ENCODE data around the gene GPR87. TPM values are rescaled to one million over a fixed set of nuclear protein-coding genes. Genes with fewer than 3 reads are reported as not detected.

GPR87 gene
- total RNA-seq, 1 donor from 2014 or later = not detected

DNA sequence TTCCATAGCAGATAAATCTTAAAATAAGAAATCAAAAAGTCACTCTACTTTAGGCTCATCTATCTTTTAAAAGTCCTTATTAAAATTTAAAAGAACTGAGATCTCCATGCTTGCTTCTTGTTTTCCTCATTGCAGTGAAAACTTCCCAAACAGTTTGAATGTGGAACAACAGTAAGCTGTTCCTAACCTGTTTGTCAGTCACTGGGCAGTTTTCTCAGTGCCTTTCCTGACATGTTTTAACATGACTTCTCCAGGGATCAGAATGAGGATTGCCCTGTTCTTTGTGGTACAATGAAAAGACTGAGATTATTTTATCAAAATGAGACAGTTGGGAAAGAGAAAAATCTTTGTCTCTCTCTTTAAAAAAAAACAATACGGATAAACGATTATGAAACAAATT lies 774 bp downstream of the GPR87 start:
- Histone ChIP-seq H3K36me3 (no peaks in the 10 kb centered on the region), H3K4me1 (no peaks in the 10 kb centered on the region), H3K27me3 (no peaks in the 10 kb centered on the region), H3K27ac (no peak overlapping the region), H3K9me3 (no peaks in the 10 kb centered on the region), H3K4me3 (no peak overlapping the region)
- intact Hi-C loops (cut with DNase I) = no loop called here
- TF ChIP-seq, protein P1, sequence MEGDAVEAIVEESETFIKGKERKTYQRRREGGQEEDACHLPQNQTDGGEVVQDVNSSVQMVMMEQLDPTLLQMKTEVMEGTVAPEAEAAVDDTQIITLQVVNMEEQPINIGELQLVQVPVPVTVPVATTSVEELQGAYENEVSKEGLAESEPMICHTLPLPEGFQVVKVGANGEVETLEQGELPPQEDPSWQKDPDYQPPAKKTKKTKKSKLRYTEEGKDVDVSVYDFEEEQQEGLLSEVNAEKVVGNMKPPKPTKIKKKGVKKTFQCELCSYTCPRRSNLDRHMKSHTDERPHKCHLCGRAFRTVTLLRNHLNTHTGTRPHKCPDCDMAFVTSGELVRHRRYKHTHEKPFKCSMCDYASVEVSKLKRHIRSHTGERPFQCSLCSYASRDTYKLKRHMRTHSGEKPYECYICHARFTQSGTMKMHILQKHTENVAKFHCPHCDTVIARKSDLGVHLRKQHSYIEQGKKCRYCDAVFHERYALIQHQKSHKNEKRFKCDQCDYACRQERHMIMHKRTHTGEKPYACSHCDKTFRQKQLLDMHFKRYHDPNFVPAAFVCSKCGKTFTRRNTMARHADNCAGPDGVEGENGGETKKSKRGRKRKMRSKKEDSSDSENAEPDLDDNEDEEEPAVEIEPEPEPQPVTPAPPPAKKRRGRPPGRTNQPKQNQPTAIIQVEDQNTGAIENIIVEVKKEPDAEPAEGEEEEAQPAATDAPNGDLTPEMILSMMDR (IDR thresholded peaks at IDR 0.05) = no peak
- no peak for DNase-seq (ENCODE audit: low spot score in 2 of 2)

DNA sequence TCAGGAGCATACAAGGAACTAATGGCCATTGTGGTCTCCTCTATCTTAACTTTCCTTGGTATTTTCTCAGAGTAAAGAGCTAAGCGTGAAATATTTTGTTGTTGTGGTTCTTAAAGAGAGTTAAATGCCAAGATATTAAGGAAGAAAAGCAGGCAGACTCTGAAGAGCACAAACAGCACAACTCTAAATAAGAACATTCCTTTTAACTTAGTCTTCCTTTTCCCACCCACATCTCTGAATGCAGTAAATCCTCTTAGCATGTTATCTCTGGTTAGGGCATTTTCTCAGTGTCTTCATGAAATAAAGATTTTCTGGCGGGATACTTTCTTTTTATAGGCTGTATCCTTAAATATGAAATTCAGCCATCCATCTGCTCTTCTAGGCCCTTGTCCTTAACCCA lies 1.5 kb downstream of the GPR87 start:
- no peak for DNase-seq (ENCODE audit: low spot score in 2 of 2)

DNA sequence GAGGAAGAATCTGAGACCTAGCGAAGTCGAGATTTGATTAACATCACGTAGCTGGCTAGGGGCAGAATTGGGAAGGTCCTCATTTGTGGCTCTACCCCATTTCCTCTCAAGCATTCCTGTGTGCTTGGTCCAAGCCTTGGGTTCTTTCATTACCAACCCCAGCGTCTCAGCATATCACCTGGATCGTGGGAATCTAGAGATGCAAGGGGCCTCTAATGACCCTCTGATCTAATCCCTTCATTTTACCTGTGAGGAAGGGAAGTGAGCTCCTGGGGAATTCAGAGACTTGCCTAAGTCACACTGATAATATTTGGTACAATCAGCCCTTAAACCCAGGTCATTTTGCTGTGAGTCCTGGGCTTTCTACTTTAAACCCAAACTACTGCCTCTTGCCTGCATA lies 2.0 kb downstream of the GPR87 start:
- Histone ChIP-seq H3K36me3 (no peaks in the 10 kb centered on the region), H3K4me1 (no peaks in the 10 kb centered on the region), H3K27me3 (no peaks in the 10 kb centered on the region), H3K9me3 (no peaks in the 10 kb centered on the region), H3K4me3 (no peak overlapping the region), H3K27ac (no peak overlapping the region)
- TF ChIP-seq, protein P1 (IDR thresholded peaks at IDR 0.05) = no peak
- no peak for DNase-seq (ENCODE audit: low spot score in 2 of 2)
- intact Hi-C loops (cut with DNase I) = no loop called here

More for the DNA sequence above, 1.5 kb downstream of the GPR87 start:
- Histone ChIP-seq H3K4me3 (no peak overlapping the region), H3K9me3 (no peaks in the 10 kb centered on the region), H3K4me1 (no peaks in the 10 kb centered on the region), H3K36me3 (no peaks in the 10 kb centered on the region), H3K27me3 (no peaks in the 10 kb centered on the region), H3K27ac (no peak overlapping the region)
- TF ChIP-seq, protein P1 (IDR thresholded peaks at IDR 0.05) = no peak
- intact Hi-C loops (cut with DNase I) = no loop called here

DNA sequence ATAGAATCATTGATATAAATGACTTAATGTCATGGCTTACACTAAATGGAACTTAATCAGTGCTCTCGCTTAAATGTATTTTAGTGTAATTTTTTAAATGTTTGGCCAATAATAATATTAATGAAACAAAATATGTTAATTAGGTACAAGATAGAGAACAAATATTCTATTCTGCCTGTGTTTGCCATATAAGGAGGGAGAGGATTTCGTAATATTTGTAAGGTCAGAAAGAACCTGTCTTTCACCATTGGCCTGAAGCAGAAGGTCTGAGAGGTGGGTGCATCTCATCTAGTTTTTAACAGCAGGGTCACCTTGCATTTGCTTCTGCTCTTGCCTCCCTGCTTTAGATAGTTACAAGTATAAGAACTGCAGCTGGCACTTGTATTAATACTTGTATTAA lies 2.5 kb downstream of the GPR87 start:
- H3K4me1 ChIP-seq = no peaks in the 10 kb centered on the region
- intact Hi-C loops (cut with DNase I) = no loop called here
- H3K9me3 ChIP-seq = no peaks in the 10 kb centered on the region
- H3K27me3 ChIP-seq = no peaks in the 10 kb centered on the region
- no peak for DNase-seq (ENCODE audit: low spot score in 2 of 2)
- H3K27ac ChIP-seq = no peak overlapping the region
- H3K4me3 ChIP-seq = no peak overlapping the region
- H3K36me3 ChIP-seq = no peaks in the 10 kb centered on the region
- TF ChIP-seq, protein P1 (IDR thresholded peaks at IDR 0.05) = no peak

DNA sequence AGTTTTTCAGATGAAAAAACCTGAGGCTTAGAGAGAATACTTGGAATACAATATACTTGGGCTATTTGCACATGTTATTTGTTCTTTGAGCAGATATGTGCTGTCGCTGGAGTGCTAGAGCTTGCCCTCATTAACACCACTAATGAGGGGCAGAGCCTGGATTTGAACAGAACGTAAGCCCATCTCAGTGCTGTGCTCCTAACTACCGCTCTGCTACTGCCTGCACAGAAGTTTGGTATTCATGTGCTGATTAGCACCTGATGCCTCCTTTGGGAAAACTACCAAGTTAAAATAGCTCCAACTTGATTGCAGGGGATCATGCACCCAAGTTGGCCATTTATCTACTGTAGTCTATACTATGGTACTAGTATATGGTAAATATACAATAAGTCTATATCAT lies 3.6 kb downstream of the GPR87 start:
- intact Hi-C loops (cut with DNase I) = no loop called here
- Histone ChIP-seq H3K4me1 (no peaks in the 10 kb centered on the region), H3K4me3 (no peak overlapping the region), H3K27me3 (no peaks in the 10 kb centered on the region), H3K36me3 (no peaks in the 10 kb centered on the region), H3K9me3 (no peaks in the 10 kb centered on the region), H3K27ac (no peak overlapping the region)
- TF ChIP-seq, protein P1 (IDR thresholded peaks at IDR 0.05) = no peak
- no peak for DNase-seq (ENCODE audit: low spot score in 2 of 2)

DNA sequence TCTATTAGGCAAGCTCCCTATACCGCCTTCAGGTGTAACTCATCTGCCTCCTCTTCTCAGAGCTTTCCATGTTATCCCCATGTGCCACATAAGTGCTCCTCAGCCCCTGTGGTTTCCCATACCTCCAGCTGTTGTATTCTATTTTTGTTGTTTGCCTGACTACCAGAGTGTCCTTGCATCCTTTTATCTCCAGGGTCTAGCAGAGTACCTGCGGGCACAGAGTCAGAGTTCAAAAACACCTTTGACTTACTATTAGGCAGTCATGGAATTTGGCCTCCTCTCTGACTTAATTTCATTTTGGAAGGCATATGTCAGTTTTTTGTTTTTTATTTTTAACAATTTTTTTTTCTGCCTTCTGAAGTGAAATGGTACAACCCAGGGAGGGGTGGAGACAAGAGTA lies 7.1 kb downstream of the GPR87 start:
- no peak for DNase-seq (ENCODE audit: low spot score in 2 of 2)
- H3K36me3 ChIP-seq = no peaks in the 10 kb centered on the region
- no peaks in the 10 kb centered on the region for H3K4me1 ChIP-seq
- TF ChIP-seq, protein P1 (IDR thresholded peaks at IDR 0.05) = no peak
- no peak overlapping the region for H3K4me3 ChIP-seq
- H3K27ac ChIP-seq = no peak overlapping the region
- H3K9me3 ChIP-seq = no peaks in the 10 kb centered on the region
- no peaks in the 10 kb centered on the region for H3K27me3 ChIP-seq
- intact Hi-C loops (cut with DNase I) = no loop called here

All from ascending aorta (tissue), 2 donors.